Neural cell (in vitro differentiated cells): ENCODE measurements around the gene SLX4. TPM values are rescaled to one million over a fixed set of nuclear protein-coding genes. Genes with fewer than 3 reads are reported as not detected.
"Not testable (repeated sequence)": the region's sequence is repeated elsewhere in the genome, so short reads cannot be mapped to it uniquely, and the experiment has no call there.

Experiments
- H2AFZ ChIP-seq: fragments of 200-600, 300-800 bp; sonication (generic), shearing (Covaris generic); 2 replicates; pipeline ENCODE4 v1.6.0; 2014; ENCODE audit warnings: low read depth, mild to moderate bottlenecking, antibody characterized with exemption, low read length, moderate library complexity
- H3F3A ChIP-seq: fragments of 200-600 bp; shearing (Covaris generic); 2 replicates; pipeline ENCODE4 v1.6.1; 2016; ENCODE audit warnings: mild to moderate bottlenecking, moderate library complexity, mixed read lengths, antibody characterized with exemption, low read length; ENCODE audit not compliant: insufficient read depth, poor library complexity, severe bottlenecking
- H3K27ac ChIP-seq: fragments of 200-600, 300-800 bp; sonication (generic), shearing (Covaris generic); 2 replicates; pipeline ENCODE4 v1.5.1; 2014; ENCODE audit warnings: mild to moderate bottlenecking, low read length, moderate library complexity
- H3K27me3 ChIP-seq: fragments of 300-800, 200-600 bp; sonication (generic), shearing (Covaris generic); 2 replicates; pipeline ENCODE4 v1.6.0; 2014; ENCODE audit warnings: mild to moderate bottlenecking, low read depth, low read length, moderate library complexity; ENCODE audit not compliant: insufficient read depth
- H3K36me3 ChIP-seq: fragments of 300-800, 200-600 bp; sonication (generic), shearing (Covaris generic); 2 replicates; pipeline ENCODE4 v1.5.1; 2014; ENCODE audit warnings: mild to moderate bottlenecking, antibody characterized with exemption, low read length, moderate library complexity; ENCODE audit not compliant: insufficient read depth
- H3K4me2 ChIP-seq: fragments of 300-800, 200-600 bp; sonication (generic), shearing (Covaris generic); 2 replicates; pipeline ENCODE4 v1.6.0; 2014; ENCODE audit warnings: mild to moderate bottlenecking, low read length
- H3K4me3 ChIP-seq: fragments of 300-800, 200-600 bp; sonication (generic), shearing (Covaris generic); 2 replicates; pipeline ENCODE4 v1.5.1; 2014; ENCODE audit warnings: mild to moderate bottlenecking, low read length, moderate library complexity
- H3K79me2 ChIP-seq: fragments of 200-600 bp; shearing (Covaris generic); replicated peaks from 2 replicates; pipeline ENCODE4 v1.6.0; 2014; ENCODE audit warnings: mild to moderate bottlenecking, low read length, moderate library complexity; ENCODE audit not compliant: insufficient read depth
- H3K9ac ChIP-seq: fragments of 300-800, 200-600 bp; sonication (generic), shearing (Covaris generic); 2 replicates; pipeline ENCODE4 v1.6.1; 2016; ENCODE audit warnings: mild to moderate bottlenecking, low read length, mixed read lengths
- H3K9me2 ChIP-seq: fragments of 200-600 bp; shearing (Covaris generic); 2 replicates; pipeline ENCODE4 v1.6.1; 2016; ENCODE audit warnings: mild to moderate bottlenecking, low read length, mixed read lengths; ENCODE audit not compliant: insufficient read depth
- H3K9me3 ChIP-seq: fragments of 200-600, 300-800 bp; sonication (generic), shearing (Covaris generic); 2 replicates; pipeline ENCODE4 v1.6.1; 2016; ENCODE audit warnings: mild to moderate bottlenecking, mixed run types, low read length, moderate library complexity, mixed read lengths
- H4K20me1 ChIP-seq: fragments of 200-600 bp; shearing (Covaris generic); 2 replicates; pipeline ENCODE4 v1.6.1; 2016; ENCODE audit warnings: mild to moderate bottlenecking, mixed run types; ENCODE audit not compliant: insufficient read depth
- CTCF ChIP-seq: fragments of 450-650 bp; IDR thresholded peaks from 2 replicates; pipeline ENCODE4 v1.5.1; 2014; ENCODE audit warnings: antibody characterized with exemption, mild to moderate bottlenecking, moderate library complexity; ENCODE audit not compliant: poor library complexity, severe bottlenecking
- EP300 ChIP-seq: fragments of 450-650 bp; conservative IDR thresholded peaks from 2 replicates; pipeline ENCODE4 v1.6.1; 2014; ENCODE audit warnings: antibody characterized with exemption, mild to moderate bottlenecking, moderate library complexity; ENCODE audit not compliant: poor library complexity, severe bottlenecking
- RAD21 ChIP-seq: fragments of 450-650 bp; conservative IDR thresholded peaks from 2 replicates; pipeline ENCODE4 v1.6.1; 2014; ENCODE audit warnings: antibody characterized with exemption, mild to moderate bottlenecking, moderate library complexity
- REST ChIP-seq: IDR thresholded peaks from 2 replicates; pipeline ENCODE4 v1.6.1; 2012; ENCODE audit warnings: borderline replicate concordance
- polyA plus RNA-seq: library from polyadenylated mRNA; depleted of rRNA; stranded (reverse); fragments of >200 nt; gene quantifications from 2 replicates; pipeline ENCODE4 v1.2.3, GENCODE V29; 2014

Gene SLX4
- polyA plus RNA-seq, 1 donor from 2014 or later: 2.9 TPM

- H2AFZ ChIP-seq: no peak overlapping the region
- no peaks in the 10 kb centered on the region for H4K20me1 ChIP-seq
- H3K27me3 ChIP-seq: no peaks in the 10 kb centered on the region
- H3K4me2 ChIP-seq: no peak overlapping the region
- H3K9ac ChIP-seq: no peak overlapping the region
- H3K4me3 ChIP-seq: no peak overlapping the region
- no peak overlapping the region for H3K27ac ChIP-seq
- no peaks in the 10 kb centered on the region for H3K9me2 ChIP-seq
- no peak for TF ChIP-seq REST
- no peak for TF ChIP-seq EP300
- H3K79me2 ChIP-seq: no peaks in the 10 kb centered on the region
- no peaks in the 10 kb centered on the region for H3K9me3 ChIP-seq
- peaks cover 14% of the 10 kb centered on the region for H3K36me3 ChIP-seq
- H3F3A ChIP-seq: no peaks in the 10 kb centered on the region
Measured at GRCh38 chr16:3659251-3659650, 47.8 kb upstream of the SLX4 start.

GRCh38 chr16:3656491-3657468, 45.4 kb upstream of the SLX4 start:
- Histone ChIP-seq H4K20me1 (no peaks in the 10 kb centered on the region), H3K9ac (no peak overlapping the region), H3K4me3 (no peak overlapping the region), H3K36me3 (peaks cover 14% of the 10 kb centered on the region), H3K9me3 (no peaks in the 10 kb centered on the region), H3K9me2 (no peaks in the 10 kb centered on the region), H3K27ac (no peak overlapping the region), H3K79me2 (no peaks in the 10 kb centered on the region), H3F3A (no peaks in the 10 kb centered on the region), H3K4me2 (no peak overlapping the region), H3K27me3 (no peaks in the 10 kb centered on the region), H2AFZ (no peak overlapping the region)
- TF ChIP-seq CTCF (no peak), RAD21 (no peak)

GRCh38 chr16:3656160-3656490, 44.7 kb upstream of the SLX4 start:
- H3K4me2 ChIP-seq, H3K9me3 ChIP-seq, H3F3A ChIP-seq, H3K9me2 ChIP-seq, H3K27ac ChIP-seq, H3K4me3 ChIP-seq, H2AFZ ChIP-seq, H3K79me2 ChIP-seq, H4K20me1 ChIP-seq, H3K27me3 ChIP-seq, H3K9ac ChIP-seq: not testable (repeated sequence)
- peaks cover 14% of the 10 kb centered on the region for H3K36me3 ChIP-seq
